Measurements from ENCODE around the gene GLI2. TPM values are rescaled to one million over a fixed set of nuclear protein-coding genes. Genes with fewer than 3 reads are reported as not detected.

The GLI2 gene
- total and polyA plus RNA-seq, 8 donors = 0.45 to 2.8 (median 0.68) TPM; not detected in 1

- no peak for DNase-seq
- WGBS, 5 donors = 83 to 87% (median 84%) methylated on average over 4 of the region's 4 CpGs
- intact Hi-C loops (cut with DNase I; ENCODE audit: low total_unique reads) = loop anchor here (5.0 kb wide), 1 partner anchor 383 kb away; no protein-coding TSS in a partner anchor
- H3K4me3 ChIP-seq = no peak overlapping the region
- H3K9me3 ChIP-seq = no peaks in the 10 kb centered on the region
- no peak for TF ChIP-seq POLR2A (IDR thresholded peaks at IDR 0.05)
- no peak for TF ChIP-seq CTCF (IDR thresholded peaks at IDR 0.05)
- H3K4me1 ChIP-seq = peaks cover 0 to 10% (median 2%) of the 10 kb centered on the region in 4 donors
- H3K36me3 ChIP-seq = no peaks in the 10 kb centered on the region
- H3K27ac ChIP-seq = no peak overlapping the region
- H3K27me3 ChIP-seq = peaks cover 0 to 55% (median 22%) of the 10 kb centered on the region in 3 donors
Observed at GRCh38 chr2:120694034-120694433, 41.6 kb upstream of the GLI2 start.

GRCh38 chr2:120697471-120697870 lies 38.2 kb upstream of the GLI2 start:
- WGBS, 5 donors = 71 to 96% (median 89%) methylated on average over 2 of the region's 2 CpGs
- H3K4me3 ChIP-seq = no peak overlapping the region
- no peak overlapping the region for H3K27ac ChIP-seq
- TF ChIP-seq POLR2A (IDR thresholded peaks at IDR 0.05) (no peak), POLR2AphosphoS5 (IDR thresholded peaks at IDR 0.05) (no peak), EP300 (IDR thresholded peaks at IDR 0.05) (no peak), CTCF (IDR thresholded peaks at IDR 0.05) (no peak)
- peaks cover 0 to 58% (median 24%) of the 10 kb centered on the region in 3 donors for H3K27me3 ChIP-seq
- DNase-seq = no peak
- intact Hi-C loops (cut with DNase I; ENCODE audit: low total_unique reads) = loop anchor here (5.0 kb wide), 1 partner anchor 370 kb away; no protein-coding TSS in a partner anchor
- no peaks in the 10 kb centered on the region for H3K36me3 ChIP-seq
- no peaks in the 10 kb centered on the region for H3K9me3 ChIP-seq
- peaks cover 0 to 10% (median 2%) of the 10 kb centered on the region in 4 donors for H3K4me1 ChIP-seq

GRCh38 chr2:120699292-120699691 lies 36.4 kb upstream of the GLI2 start:
- peaks cover 0 to 46% (median 23%) of the 10 kb centered on the region in 3 donors for H3K27me3 ChIP-seq
- no peak for DNase-seq
- TF ChIP-seq POLR2A (IDR thresholded peaks at IDR 0.05) (no peak), CTCF (IDR thresholded peaks at IDR 0.05) (no peak), POLR2AphosphoS5 (IDR thresholded peaks at IDR 0.05) (no peak), EP300 (IDR thresholded peaks at IDR 0.05) (no peak)
- peaks cover 0 to 10% (median 2%) of the 10 kb centered on the region in 4 donors for H3K4me1 ChIP-seq
- no peak overlapping the region for H3K4me3 ChIP-seq
- intact Hi-C loops (cut with DNase I; ENCODE audit: low total_unique reads) = loop anchor here (5.0 kb wide), 1 partner anchor 368 kb away; no protein-coding TSS in a partner anchor
- no peaks in the 10 kb centered on the region for H3K9me3 ChIP-seq
- WGBS, 5 donors = 47 to 71% (median 53%) methylated on average over 3 of the region's 3 CpGs
- no peak overlapping the region for H3K27ac ChIP-seq
- H3K36me3 ChIP-seq = no peaks in the 10 kb centered on the region

- Histone ChIP-seq H3K27me3 (peaks cover 0 to 33% (median 16%) of the 10 kb centered on the region in 3 donors), H3K9me3 (no peaks in the 10 kb centered on the region), H3K4me3 (no peak overlapping the region), H3K36me3 (no peaks in the 10 kb centered on the region), H3K27ac (no peak overlapping the region), H3K4me1 (peaks cover 0 to 4% (median 2%) of the 10 kb centered on the region in 4 donors)
- no peak for DNase-seq
- intact Hi-C loops (cut with DNase I; ENCODE audit: low total_unique reads) = no loop called here
- TF ChIP-seq POLR2AphosphoS5 (IDR thresholded peaks at IDR 0.05) = no peak
- TF ChIP-seq EP300 (IDR thresholded peaks at IDR 0.05) = no peak
- TF ChIP-seq CTCF (IDR thresholded peaks at IDR 0.05) = no peak
- no peak for TF ChIP-seq POLR2A (IDR thresholded peaks at IDR 0.05)
- 90 to 97% (median 91%) methylated on average over 4 of the region's 4 CpGs for WGBS, 5 donors
Observed at GRCh38 chr2:120700659-120701058, 35.0 kb upstream of the GLI2 start.
